ENCODE measurements around the gene PRKAG2.
"Not testable (repeated sequence)": the region's sequence is repeated elsewhere in the genome, so short reads cannot be mapped to it uniquely, and the experiment has no call there.

Gene PRKAG2

GRCh38 chr7:151761957-151762356, 115.0 kb downstream of the PRKAG2 start:
- no peak for DNase-seq

- no peak for DNase-seq
These were observed 115.7 kb downstream of the PRKAG2 start for GRCh38 chr7:151761231-151761630.

- peak; percentile 79 for DNase-seq
These were observed 117.3 kb downstream of the PRKAG2 start for GRCh38 chr7:151759591-151760042.

GRCh38 chr7:151758622-151759540, 118.0 kb downstream of the PRKAG2 start:
- DNase-seq: no peak

GRCh38 chr7:151757274-151757673, 119.6 kb downstream of the PRKAG2 start:
- DNase-seq: no peak

GRCh38 chr7:151756866-151757265, 120.0 kb downstream of the PRKAG2 start:
- DNase-seq: no peak

GRCh38 chr7:151756076-151756731, 120.7 kb downstream of the PRKAG2 start:
- peak; percentile 82 for DNase-seq

- DNase-seq: no peak
These were observed 121.6 kb downstream of the PRKAG2 start for GRCh38 chr7:151755131-151755801.

GRCh38 chr7:151754688-151755130, 122.2 kb downstream of the PRKAG2 start:
- DNase-seq: no peak

GRCh38 chr7:151754142-151754590, 122.7 kb downstream of the PRKAG2 start:
- peak; percentile 24 for DNase-seq

- no peak for DNase-seq
These were observed 123.9 kb downstream of the PRKAG2 start for GRCh38 chr7:151752816-151753595.

- DNase-seq: no peak
These were observed 124.9 kb downstream of the PRKAG2 start for GRCh38 chr7:151752037-151752436.

- DNase-seq: no peak
These were observed 128.2 kb downstream of the PRKAG2 start for GRCh38 chr7:151748733-151749132.

- DNase-seq: not testable (repeated sequence)
These were observed 128.9 kb downstream of the PRKAG2 start for GRCh38 chr7:151748021-151748420.

- DNase-seq: no peak
These were observed 131.2 kb downstream of the PRKAG2 start for GRCh38 chr7:151745706-151746105.

GRCh38 chr7:151744656-151745638, 132.0 kb downstream of the PRKAG2 start:
- peak; percentile 62 for DNase-seq

- DNase-seq: no peak
These were observed 132.8 kb downstream of the PRKAG2 start for GRCh38 chr7:151744051-151744580.

GRCh38 chr7:151743481-151743983, 133.4 kb downstream of the PRKAG2 start:
- no peak for DNase-seq

GRCh38 chr7:151742713-151743480, 134.0 kb downstream of the PRKAG2 start:
- DNase-seq: no peak

GRCh38 chr7:151741585-151741984, 135.3 kb downstream of the PRKAG2 start:
- no peak for DNase-seq

Measured in activated CD4-positive, alpha-beta T cell treated with anti-CD3 and anti-CD28 coated beads, Interleukin-2, Interleukin-6, amounts not matched to agents 100 ng/mL and 50 ng/mL, durations not matched to agents 16 hours and 8 hours (primary cell).